ENCODE measurements around the gene COL9A3.

The COL9A3 gene

DNA sequence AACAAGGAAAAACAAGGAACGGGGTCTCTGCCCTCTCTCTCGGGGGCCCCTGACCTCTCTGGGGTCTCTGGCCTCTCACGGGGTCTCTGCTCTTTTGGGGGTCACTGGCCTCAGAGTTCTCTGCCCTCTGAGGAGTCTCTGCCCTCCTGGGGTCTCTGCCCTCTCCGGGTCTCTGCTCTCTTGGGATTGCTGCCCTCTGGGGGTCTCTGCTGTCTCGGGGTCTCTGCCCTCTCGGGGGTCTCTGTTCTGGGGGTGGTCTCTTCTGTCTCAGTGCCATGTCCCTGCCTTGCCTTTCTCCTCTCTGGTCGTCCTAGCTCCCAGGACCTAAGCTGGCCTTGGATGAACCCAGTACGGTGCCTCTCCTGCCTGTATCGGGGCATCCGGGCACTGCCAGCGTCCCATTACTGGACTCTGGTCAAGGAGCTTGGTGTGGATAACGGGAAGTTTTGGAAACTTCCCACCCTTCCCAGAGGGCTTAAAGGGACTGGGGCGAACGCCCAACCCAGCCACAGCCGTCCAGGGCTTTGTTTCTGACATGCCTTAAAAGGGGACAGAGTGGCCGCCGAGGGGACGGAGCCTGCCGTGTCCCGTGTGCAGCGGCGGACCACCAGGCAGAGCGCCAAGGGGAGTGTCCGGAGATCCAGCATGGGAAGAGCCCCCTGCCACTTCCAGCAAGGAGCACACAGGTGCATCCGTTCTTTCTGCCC, 45.3 kb upstream of the COL9A3 start:
- TF ChIP-seq, protein P1, sequence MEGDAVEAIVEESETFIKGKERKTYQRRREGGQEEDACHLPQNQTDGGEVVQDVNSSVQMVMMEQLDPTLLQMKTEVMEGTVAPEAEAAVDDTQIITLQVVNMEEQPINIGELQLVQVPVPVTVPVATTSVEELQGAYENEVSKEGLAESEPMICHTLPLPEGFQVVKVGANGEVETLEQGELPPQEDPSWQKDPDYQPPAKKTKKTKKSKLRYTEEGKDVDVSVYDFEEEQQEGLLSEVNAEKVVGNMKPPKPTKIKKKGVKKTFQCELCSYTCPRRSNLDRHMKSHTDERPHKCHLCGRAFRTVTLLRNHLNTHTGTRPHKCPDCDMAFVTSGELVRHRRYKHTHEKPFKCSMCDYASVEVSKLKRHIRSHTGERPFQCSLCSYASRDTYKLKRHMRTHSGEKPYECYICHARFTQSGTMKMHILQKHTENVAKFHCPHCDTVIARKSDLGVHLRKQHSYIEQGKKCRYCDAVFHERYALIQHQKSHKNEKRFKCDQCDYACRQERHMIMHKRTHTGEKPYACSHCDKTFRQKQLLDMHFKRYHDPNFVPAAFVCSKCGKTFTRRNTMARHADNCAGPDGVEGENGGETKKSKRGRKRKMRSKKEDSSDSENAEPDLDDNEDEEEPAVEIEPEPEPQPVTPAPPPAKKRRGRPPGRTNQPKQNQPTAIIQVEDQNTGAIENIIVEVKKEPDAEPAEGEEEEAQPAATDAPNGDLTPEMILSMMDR (IDR thresholded peaks at IDR 0.05; ENCODE audit: low read depth, low read length): no peak
- DNase-seq (ENCODE audit: extremely low read depth, low read depth): no peak

DNA sequence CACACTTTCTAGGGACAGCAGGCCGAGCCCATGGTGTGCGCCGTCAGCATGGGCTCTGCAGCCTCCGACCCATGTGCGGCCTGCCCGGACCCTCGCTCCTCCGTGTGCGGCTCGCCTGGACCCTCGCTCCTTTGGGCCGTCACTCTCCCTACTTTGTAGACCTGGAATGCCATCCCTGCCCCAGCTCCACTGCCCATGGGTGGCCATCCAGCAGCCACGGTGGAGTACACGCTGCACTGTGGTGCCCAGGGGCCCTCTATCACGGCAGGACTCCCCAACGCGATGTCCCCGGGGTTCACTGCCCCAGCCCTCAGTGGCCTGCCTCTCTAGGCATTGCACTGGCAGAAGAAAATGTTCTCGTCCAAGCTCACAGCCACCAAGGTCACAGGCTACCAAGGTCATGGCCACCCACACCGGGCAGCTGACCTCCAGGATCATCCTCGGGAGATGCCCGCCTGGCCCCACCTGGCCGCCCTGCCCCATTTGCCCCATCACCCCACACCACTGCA, 44.7 kb upstream of the COL9A3 start:
- DNase-seq (ENCODE audit: extremely low read depth, low read depth): no peak
- TF ChIP-seq, protein P1 (IDR thresholded peaks at IDR 0.05; ENCODE audit: low read depth, low read length): no peak

DNA sequence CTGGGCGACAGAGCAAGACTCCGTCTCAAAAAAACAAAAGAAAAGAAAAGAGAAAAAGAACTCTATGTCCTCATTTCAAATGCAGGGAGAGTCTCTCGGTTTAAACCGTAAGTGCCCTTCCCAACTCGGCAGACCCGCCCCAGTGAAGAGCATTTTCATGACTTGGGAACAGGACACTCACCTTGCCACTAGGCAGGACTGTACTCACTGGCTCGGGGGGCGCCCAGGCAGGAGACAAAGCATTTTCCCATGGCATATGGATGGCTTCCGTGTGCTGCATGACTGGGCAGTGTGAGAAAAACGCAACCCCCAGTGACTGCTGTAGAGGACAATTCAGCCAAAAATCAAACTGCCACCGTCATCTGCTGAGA, 44.2 kb upstream of the COL9A3 start:
- TF ChIP-seq, protein P1 (IDR thresholded peaks at IDR 0.05; ENCODE audit: low read depth, low read length): no peak
- DNase-seq (ENCODE audit: extremely low read depth, low read depth): no peak

DNA sequence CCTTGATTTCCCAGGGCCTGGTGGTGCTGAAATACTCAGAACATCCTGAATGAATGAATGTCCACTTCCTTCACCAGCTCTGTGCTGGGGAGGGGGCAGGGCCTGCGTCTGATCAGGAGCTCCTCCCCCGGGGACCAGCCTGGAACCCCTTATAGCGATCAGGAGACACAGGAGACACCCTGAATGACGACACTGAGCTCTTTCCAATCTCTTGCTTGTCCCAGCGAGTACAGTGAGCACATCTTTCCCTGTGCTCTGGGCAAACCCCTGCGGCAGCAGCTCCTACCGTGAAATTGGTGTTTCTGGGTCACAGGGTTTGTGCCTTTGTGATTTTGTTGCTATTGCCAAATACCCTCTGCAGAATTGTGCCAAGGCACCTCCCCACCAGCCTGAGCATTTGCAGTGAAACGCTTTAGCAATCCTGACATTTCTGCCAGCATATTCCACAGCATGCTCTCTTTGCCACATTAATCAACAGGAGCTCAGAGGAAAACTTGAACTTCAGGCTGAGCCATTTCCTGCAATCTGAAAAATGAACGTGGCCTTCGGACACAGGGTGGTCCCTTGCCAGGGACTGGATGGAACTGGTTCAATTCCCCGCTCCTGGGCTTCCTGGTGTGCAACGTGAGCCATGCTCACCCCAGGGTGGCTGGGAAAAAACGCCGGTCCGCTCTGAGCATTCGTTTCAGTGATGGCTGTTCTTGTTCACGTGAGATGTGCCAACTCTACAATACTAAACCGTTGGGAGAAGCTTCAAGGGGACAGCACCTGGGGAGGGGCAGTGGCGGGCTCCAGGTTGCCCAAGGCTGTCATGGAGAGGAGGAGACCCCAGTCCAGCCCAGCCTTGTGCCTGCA, 43.6 kb upstream of the COL9A3 start:
- DNase-seq (ENCODE audit: extremely low read depth, low read depth): peak; percentile 44
- TF ChIP-seq, protein P1 (IDR thresholded peaks at IDR 0.05; ENCODE audit: low read depth, low read length): no peak

DNA sequence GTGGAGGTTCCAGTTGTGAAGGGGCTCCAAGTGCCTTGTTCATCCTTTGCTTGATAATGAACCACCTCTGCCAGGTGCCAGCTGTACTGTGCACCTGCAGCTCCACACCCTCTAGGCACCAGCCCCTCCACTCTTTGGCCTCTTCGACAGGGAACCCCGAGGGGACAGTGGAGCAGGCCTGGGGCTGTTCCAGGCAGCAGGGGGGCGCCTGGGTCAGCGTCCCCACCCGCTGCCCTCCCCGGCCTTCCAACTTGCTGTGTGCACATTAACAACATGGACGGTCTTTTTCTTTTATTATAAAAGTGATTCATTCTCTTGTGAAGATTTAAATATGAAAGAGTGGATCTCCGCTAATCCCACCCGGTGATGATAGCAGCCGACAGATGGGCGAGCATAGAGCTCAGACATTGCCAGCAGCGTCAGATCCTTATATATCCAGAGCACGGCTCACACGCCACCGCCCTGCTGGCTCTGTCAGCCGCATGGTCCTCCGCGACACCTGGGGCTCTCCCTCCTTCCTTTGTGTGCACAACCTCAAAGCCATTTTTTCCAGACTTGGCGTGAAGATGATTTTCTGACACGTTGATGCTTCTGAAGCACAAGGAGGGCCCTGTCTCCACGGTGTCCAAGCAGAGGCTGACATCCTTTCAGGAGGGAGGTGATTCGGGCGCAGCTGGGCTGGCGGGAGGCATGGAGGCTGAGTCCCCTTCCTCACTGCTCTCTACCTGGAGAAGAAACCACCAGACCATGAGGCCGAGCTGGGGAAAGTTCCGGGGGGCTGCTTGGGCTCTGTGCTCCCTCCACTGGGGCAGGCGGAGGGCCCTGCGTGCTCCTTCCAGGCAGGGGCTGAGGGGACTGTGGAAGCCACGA, 42.8 kb upstream of the COL9A3 start:
- no peak for DNase-seq (ENCODE audit: extremely low read depth, low read depth)
- TF ChIP-seq, protein P1 (IDR thresholded peaks at IDR 0.05; ENCODE audit: low read depth, low read length): no peak

DNA sequence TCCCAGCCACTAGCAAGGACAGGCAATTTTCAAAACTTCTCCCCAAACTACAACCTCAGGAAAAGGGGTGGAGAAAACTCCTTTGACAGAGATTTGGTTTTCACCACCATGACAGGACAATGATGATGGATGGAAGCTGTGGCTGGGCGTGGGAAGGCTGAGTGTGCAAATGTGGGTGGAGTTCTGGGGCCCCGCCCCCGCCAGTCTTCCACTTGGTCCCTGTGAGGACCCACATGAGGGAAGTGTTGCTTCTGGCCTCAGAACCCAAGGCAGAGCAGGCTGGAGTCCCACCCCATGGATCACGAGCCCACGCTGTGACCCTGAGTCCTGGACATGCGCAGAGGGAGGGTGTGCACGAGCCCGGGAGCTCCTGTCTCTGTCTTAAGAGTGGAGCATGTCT, 42.1 kb upstream of the COL9A3 start:
- DNase-seq (ENCODE audit: extremely low read depth, low read depth): no peak
- TF ChIP-seq, protein P1 (IDR thresholded peaks at IDR 0.05; ENCODE audit: low read depth, low read length): no peak
